Colonic mucosa (tissue), 4 donors: Measurements from ENCODE around the gene SMAD2. TPM values are rescaled to one million over a fixed set of nuclear protein-coding genes. Genes with fewer than 3 reads are reported as not detected.
"Not testable (repeated sequence)": the region's sequence is repeated elsewhere in the genome, so short reads cannot be mapped to it uniquely, and the experiment has no call there.

Experiments
- DNase-seq: peaks from one replicate; pipeline ENCODE4 v3.0.0-alpha.2; 2020
- H3K27ac ChIP-seq: fragments of 200-600 bp; one replicate; pipeline ENCODE4 v1.8.0; 2021
- H3K27me3 ChIP-seq: fragments of 200-600 bp; one replicate; pipeline ENCODE4 v1.8.0; 2021
- H3K36me3 ChIP-seq: fragments of 200-600 bp; one replicate; pipeline ENCODE4 v1.8.0; 2021
- H3K4me1 ChIP-seq: fragments of 200-600 bp; one replicate; pipeline ENCODE4 v1.8.0; 2021; ENCODE audit warnings: mild to moderate bottlenecking
- H3K4me3 ChIP-seq: fragments of 200-600 bp; one replicate; pipeline ENCODE4 v1.8.0; 2021
- H3K9ac ChIP-seq, 2 donors: one replicate each; pipeline ENCODE4 v1.7.0; 2013; ENCODE audit warnings: control low read depth in 2 of 2, low read depth in 2 of 2, low read length in 2 of 2
- H3K9me3 ChIP-seq: fragments of 200-600 bp; one replicate; pipeline ENCODE4 v1.8.0; 2021
- CTCF ChIP-seq: fragments of 200-600 bp; IDR thresholded peaks from one replicate; pipeline ENCODE4 v1.8.0; 2022; ENCODE audit warnings: antibody characterized with exemption, mild to moderate bottlenecking
- intact Hi-C: fragments of 100-400 bp; cut with DNase I; formaldehyde crosslinking; loops from one replicate; pipeline ENCODE4 v1.14.1; 2022
- total RNA-seq, 2 donors: library from RNA; stranded (reverse); fragmentation: NEBNext Ultra II Directional in 1 of 2; extraction: Animal tissue kit (Norgen Biotek cat#: 25700) in 1 of 2; gene quantifications; one replicate each; pipeline ENCODE4 v1.2.1, GENCODE V29; 2021
- donor health status: healthy.
- donor health status: DM: no; HTN: no; CAD: no.
- donor health status: DM: no; HTN: no; CAD: no.

Gene SMAD2
- total RNA-seq, 2 donors from 2014 or later = 109 to 133 TPM

DNA sequence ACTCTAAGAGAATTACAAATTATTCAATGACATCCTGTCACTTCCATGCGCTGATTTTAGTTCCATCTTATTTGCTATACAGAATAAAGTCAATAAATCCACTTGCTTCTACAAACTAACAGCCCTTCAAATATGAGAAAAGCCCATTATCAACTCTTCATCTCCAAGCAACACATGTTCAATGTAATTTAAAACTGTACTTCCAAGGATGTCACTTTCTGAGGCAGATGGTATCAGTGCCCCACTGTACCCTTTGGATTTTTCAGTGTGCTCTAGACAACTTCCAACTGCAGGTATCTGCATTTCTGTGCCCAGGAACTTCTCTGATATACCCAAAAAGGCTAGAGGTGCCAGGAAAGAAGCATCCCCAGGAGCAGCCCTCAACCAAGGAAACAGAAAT lies 87.6 kb downstream of the SMAD2 start:
- intact Hi-C loops = no loop called here
- no peak overlapping the region for H3K27ac ChIP-seq
- no peak for TF ChIP-seq CTCF
- H3K9me3 ChIP-seq = no peaks in the 10 kb centered on the region
- no peaks in the 10 kb centered on the region for H3K27me3 ChIP-seq
- no peak for DNase-seq
- no peaks in the 10 kb centered on the region for H3K4me1 ChIP-seq
- H3K36me3 ChIP-seq = peaks cover 4% of the 10 kb centered on the region
- H3K4me3 ChIP-seq = no peak overlapping the region
- H3K9ac ChIP-seq = no peak overlapping the region

DNA sequence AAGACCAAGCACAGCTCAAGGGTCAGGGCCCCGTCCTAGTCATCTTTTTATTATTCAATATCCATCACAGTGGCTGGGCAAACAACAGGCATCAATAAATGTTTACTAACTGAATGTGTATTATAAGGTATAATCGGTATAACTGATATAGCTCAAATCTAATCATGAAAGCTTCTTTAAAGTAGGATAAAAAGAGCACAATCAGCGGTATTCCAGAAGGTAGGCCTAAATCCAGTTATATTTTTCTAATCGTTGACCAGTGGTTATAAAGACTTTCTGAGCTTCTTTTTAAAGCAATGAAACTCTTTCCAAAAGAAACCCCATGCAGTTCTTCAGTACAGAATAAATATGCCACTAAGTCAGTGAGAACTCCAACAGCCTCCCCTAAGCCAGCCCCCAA lies 92.1 kb downstream of the SMAD2 start:
- no peak for DNase-seq
- Histone ChIP-seq H3K9me3 (no peaks in the 10 kb centered on the region), H3K27me3 (no peaks in the 10 kb centered on the region), H3K9ac (no peak overlapping the region), H3K4me1 (no peaks in the 10 kb centered on the region), H3K4me3 (no peak overlapping the region), H3K36me3 (peaks cover 4% of the 10 kb centered on the region), H3K27ac (no peak overlapping the region)
- no peak for TF ChIP-seq CTCF
- intact Hi-C loops = no loop called here

- Histone ChIP-seq H3K9me3 (no peaks in the 10 kb centered on the region), H3K36me3 (no peaks in the 10 kb centered on the region), H3K9ac (no peak overlapping the region), H3K27ac (no peak overlapping the region), H3K4me1 (no peaks in the 10 kb centered on the region), H3K4me3 (no peak overlapping the region), H3K27me3 (no peaks in the 10 kb centered on the region)
- no peak for DNase-seq
- intact Hi-C loops = no loop called here
- TF ChIP-seq CTCF = no peak
Observed at GRCh38 chr18:47832348-47832747, 98.1 kb downstream of the SMAD2 start.

- H3K27me3 ChIP-seq = no peaks in the 10 kb centered on the region
- DNase-seq = no peak
- H3K9ac ChIP-seq = no peak overlapping the region
- no peaks in the 10 kb centered on the region for H3K4me1 ChIP-seq
- TF ChIP-seq CTCF = no peak
- no peaks in the 10 kb centered on the region for H3K9me3 ChIP-seq
- no peak overlapping the region for H3K27ac ChIP-seq
- intact Hi-C loops = no loop called here
- H3K36me3 ChIP-seq = no peaks in the 10 kb centered on the region
- no peak overlapping the region for H3K4me3 ChIP-seq
Observed at GRCh38 chr18:47831351-47831750, 99.1 kb downstream of the SMAD2 start.

DNA sequence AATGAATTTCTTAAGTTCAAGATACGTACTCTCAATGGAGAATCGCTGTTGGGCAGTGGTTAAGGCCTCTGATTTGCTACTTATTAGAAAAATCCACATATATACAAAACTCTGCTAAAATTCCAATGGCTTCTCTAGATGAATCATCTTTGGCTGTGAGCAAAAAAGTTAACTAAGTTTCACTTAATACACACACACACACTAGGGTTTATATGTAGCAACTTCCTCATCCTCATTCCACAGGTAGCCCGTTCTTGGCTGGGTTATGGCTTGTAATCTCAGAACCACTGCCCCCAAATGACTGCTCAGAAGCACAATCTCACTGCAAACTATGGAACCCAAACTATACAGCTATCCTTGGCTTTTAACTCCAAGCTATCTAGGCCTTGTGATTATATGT lies 99.7 kb downstream of the SMAD2 start:
- intact Hi-C loops = no loop called here
- Histone ChIP-seq H3K27me3 (no peaks in the 10 kb centered on the region), H3K9ac (no peak overlapping the region), H3K9me3 (no peaks in the 10 kb centered on the region), H3K4me3 (no peak overlapping the region), H3K27ac (no peak overlapping the region), H3K36me3 (no peaks in the 10 kb centered on the region), H3K4me1 (no peaks in the 10 kb centered on the region)
- no peak for TF ChIP-seq CTCF
- no peak for DNase-seq

DNA sequence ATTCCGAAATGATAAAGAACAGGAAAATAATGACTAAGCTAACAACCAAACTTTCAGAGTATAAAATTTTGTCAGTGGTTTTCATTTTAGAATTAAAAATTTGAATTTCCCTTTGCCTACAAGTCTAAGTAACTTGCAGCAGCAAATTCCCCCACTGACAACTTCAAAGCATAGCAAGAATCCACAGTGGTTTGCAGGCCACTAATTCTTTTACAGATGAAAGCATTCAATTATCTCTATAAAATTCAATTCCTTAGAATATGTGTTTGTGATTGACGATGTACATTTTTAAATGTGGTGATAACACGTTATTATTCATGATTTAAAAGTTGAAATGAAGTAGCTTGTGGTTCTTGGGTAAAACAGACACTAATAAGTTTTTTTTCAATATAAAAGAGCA lies 100.6 kb downstream of the SMAD2 start:
- Histone ChIP-seq H3K36me3 (no peaks in the 10 kb centered on the region), H3K4me1 (no peaks in the 10 kb centered on the region), H3K4me3 (no peak overlapping the region), H3K27me3 (no peaks in the 10 kb centered on the region), H3K9me3 (no peaks in the 10 kb centered on the region), H3K9ac (no peak overlapping the region), H3K27ac (no peak overlapping the region)
- DNase-seq = no peak
- no peak for TF ChIP-seq CTCF
- intact Hi-C loops = no loop called here

GRCh38 chr18:47828031-47828430 lies 102.4 kb downstream of the SMAD2 start:
- H3K9me3 ChIP-seq, H3K27ac ChIP-seq, DNase-seq, H3K4me3 ChIP-seq, H3K9ac ChIP-seq, H3K4me1 ChIP-seq, H3K36me3 ChIP-seq, H3K27me3 ChIP-seq, intact Hi-C loops: not testable (repeated sequence)
